H9 (cell line): ENCODE results near the gene RASA3. TPM values are rescaled to one million over a fixed set of nuclear protein-coding genes. Genes with fewer than 3 reads are reported as not detected.
A peak's percentile ranks its signal among the peaks of the same experiment; 100 is the strongest.
"Not testable (repeated sequence)": the region's sequence is repeated elsewhere in the genome, so short reads cannot be mapped to it uniquely, and the experiment has no call there.

Experiments
- DNase-seq: peaks from one replicate; pipeline ENCODE4 v3.0.0-alpha.2; 2017
- H2AFZ ChIP-seq: one replicate; pipeline ENCODE4 v1.6.1; 2013; ENCODE audit warnings: mild to moderate bottlenecking, low read length, control low read depth, moderate library complexity
- H2AK5ac ChIP-seq: 2 replicates; pipeline ENCODE4 v1.6.1; 2013; ENCODE audit warnings: low read length, control low read depth, mixed read lengths; ENCODE audit not compliant: insufficient read length
- H2BK120ac ChIP-seq: one replicate; pipeline ENCODE4 v1.6.1; 2013; ENCODE audit warnings: low read depth, mild to moderate bottlenecking, low read length, control low read depth, inconsistent platforms; ENCODE audit not compliant: poor library complexity, severe bottlenecking
- H2BK12ac ChIP-seq: 2 replicates; pipeline ENCODE4 v1.6.1; 2013; ENCODE audit warnings: low read length, control low read depth, mixed read lengths, low read depth; ENCODE audit not compliant: insufficient read length
- H2BK15ac ChIP-seq: 2 replicates; pipeline ENCODE4 v1.6.1; 2013; ENCODE audit warnings: low read depth, low read length, control low read depth
- H2BK20ac ChIP-seq: one replicate; pipeline ENCODE4 v1.6.1; 2013; ENCODE audit warnings: low read depth, mild to moderate bottlenecking, low read length, control low read depth, inconsistent platforms; ENCODE audit not compliant: poor library complexity, severe bottlenecking
- H2BK5ac ChIP-seq: 2 replicates; pipeline ENCODE4 v1.6.1; 2013; ENCODE audit warnings: low read length, control low read depth, mixed read lengths; ENCODE audit not compliant: insufficient read length
- H3K14ac ChIP-seq: 2 replicates; pipeline ENCODE4 v1.6.1; 2013; ENCODE audit warnings: low read length, control low read depth; ENCODE audit not compliant: insufficient read depth
- H3K18ac ChIP-seq: 2 replicates; pipeline ENCODE4 v1.6.1; 2013; ENCODE audit warnings: low read depth, mild to moderate bottlenecking, mixed read lengths, low read length, control low read depth; ENCODE audit not compliant: insufficient read length
- H3K23ac ChIP-seq: 2 replicates; pipeline ENCODE4 v1.6.1; 2013; ENCODE audit warnings: low read length, control low read depth, mixed read lengths, low read depth; ENCODE audit not compliant: insufficient read length
- H3K23me2 ChIP-seq: 2 replicates; pipeline ENCODE4 v1.6.1; 2013; ENCODE audit warnings: low read depth, mild to moderate bottlenecking, mixed read lengths, low read length, control low read depth; ENCODE audit not compliant: insufficient read length, poor library complexity, severe bottlenecking
- H3K27ac ChIP-seq: 2 replicates; pipeline ENCODE4 v1.5.1; 2013; ENCODE audit warnings: low read length, control low read depth, mixed read lengths, low read depth; ENCODE audit not compliant: insufficient read length
- H3K27me3 ChIP-seq: 2 replicates; pipeline ENCODE4 v1.6.1; 2013; ENCODE audit warnings: low read length, control low read depth, inconsistent platforms; ENCODE audit not compliant: insufficient read depth
- H3K4ac ChIP-seq: 2 replicates; pipeline ENCODE4 v1.6.1; 2013; ENCODE audit warnings: low read depth, mild to moderate bottlenecking, control low read depth, inconsistent platforms, low read length, moderate library complexity
- H3K4me1 ChIP-seq: 2 replicates; pipeline ENCODE4 v1.6.1; 2013; ENCODE audit warnings: low read length, control low read depth, inconsistent platforms; ENCODE audit not compliant: insufficient read depth
- H3K4me2 ChIP-seq: 2 replicates; pipeline ENCODE4 v1.6.1; 2013; ENCODE audit warnings: low read length, control low read depth, mixed read lengths; ENCODE audit not compliant: insufficient read length, insufficient read depth
- H3K56ac ChIP-seq: 2 replicates; pipeline ENCODE4 v1.6.1; 2013; ENCODE audit warnings: low read depth, mild to moderate bottlenecking, mixed read lengths, low read length, control low read depth; ENCODE audit not compliant: insufficient read length
- H3K79me1 ChIP-seq: 2 replicates; pipeline ENCODE4 v1.6.1; 2013; ENCODE audit warnings: low read depth, mild to moderate bottlenecking, moderate library complexity, low read length, control low read depth, inconsistent platforms; ENCODE audit not compliant: insufficient read depth, poor library complexity, severe bottlenecking
- H3K79me2 ChIP-seq: 2 replicates; pipeline ENCODE4 v1.6.1; 2013; ENCODE audit warnings: low read length, control low read depth, inconsistent platforms; ENCODE audit not compliant: insufficient read depth
- H3K9ac ChIP-seq: 2 replicates; pipeline ENCODE4 v1.6.1; 2013; ENCODE audit warnings: low read length, control low read depth, mixed read lengths; ENCODE audit not compliant: insufficient read length; ENCODE audit errors: extremely low read depth
- H3K9me3 ChIP-seq: one replicate; pipeline ENCODE4 v1.6.1; 2013; ENCODE audit warnings: low read depth, low read length, inconsistent platforms; ENCODE audit not compliant: control insufficient read depth
- H3T11ph ChIP-seq: one replicate; pipeline ENCODE4 v1.6.1; 2013; ENCODE audit warnings: mild to moderate bottlenecking, low read length, control low read depth, inconsistent platforms
- H4K20me1 ChIP-seq: one replicate; pipeline ENCODE4 v1.6.1; 2013; ENCODE audit not compliant: control insufficient read depth, insufficient read length, insufficient read depth
- H4K5ac ChIP-seq: 2 replicates; pipeline ENCODE4 v1.6.1; 2013; ENCODE audit warnings: low read depth, mild to moderate bottlenecking, mixed read lengths, low read length, control low read depth; ENCODE audit not compliant: insufficient read length
- H4K8ac ChIP-seq: replicated peaks from 2 replicates; pipeline ENCODE4 v1.6.1; 2013; ENCODE audit warnings: low read length, control low read depth, mixed read lengths, low read depth; ENCODE audit not compliant: insufficient read length
- H4K91ac ChIP-seq: 2 replicates; pipeline ENCODE4 v1.6.1; 2013; ENCODE audit warnings: low read depth, mild to moderate bottlenecking, moderate library complexity, mixed read lengths, low read length, control low read depth; ENCODE audit not compliant: insufficient read length
- H3K27ac Mint-ChIP-seq, 3 experiments: 2 replicates in 2 of 3; 3 replicates in 1 of 3; pipeline ENCODE4 v1.8.0; 2020 to 2021; ENCODE audit warnings: mixed read lengths in 3 of 3, mild to moderate bottlenecking in 1 of 3, moderate library complexity in 1 of 3
- H3K27me3 Mint-ChIP-seq: 2 replicates; pipeline ENCODE4 v1.8.0; 2021; ENCODE audit warnings: low read depth, mild to moderate bottlenecking, moderate library complexity, mixed read lengths
- H3K36me3 Mint-ChIP-seq, 3 experiments: 2 replicates in 2 of 3; 3 replicates in 1 of 3; pipeline ENCODE4 v1.8.0; 2020 to 2021; ENCODE audit warnings: low read depth in 3 of 3, mixed read lengths in 3 of 3; ENCODE audit not compliant: insufficient read depth in 1 of 3
- H3K4me1 Mint-ChIP-seq, 2 experiments: 2 replicates each; pipeline ENCODE4 v1.8.0; 2020; ENCODE audit warnings: mixed read lengths in 2 of 2
- H3K4me3 Mint-ChIP-seq, 2 experiments: 2 replicates in 1 of 2; 3 replicates in 1 of 2; pipeline ENCODE4 v1.8.0; 2020 to 2021; ENCODE audit warnings: mild to moderate bottlenecking in 2 of 2, mixed read lengths in 2 of 2, moderate library complexity in 1 of 2
- H3K9me3 Mint-ChIP-seq, 2 experiments: 2 replicates in 1 of 2; 3 replicates in 1 of 2; pipeline ENCODE4 v1.8.0; 2020; ENCODE audit warnings: mild to moderate bottlenecking in 2 of 2, mixed read lengths in 2 of 2, moderate library complexity in 1 of 2
- CTCF ChIP-seq: fragments of 200-600 bp; sonication (generic); conservative IDR thresholded peaks from 3 replicates; pipeline ENCODE4 v1.8.0; 2021; ENCODE audit warnings: antibody characterized with exemption, mild to moderate bottlenecking
- WGBS: extraction: QIAGEN DNeasy Blood & Tissue Kit; methylation state at CpG from one replicate; pipeline ENCODE4 v1.1.7; 2013; ENCODE audit warnings: missing lambda C conversion rate, low lambda C conversion rate, mixed read lengths; ENCODE audit not compliant: insufficient read length; ENCODE audit errors: extremely low coverage; 5-methylcytosine and 5-hydroxymethylcytosine counted together
- total RNA-seq: library from RNA; stranded (reverse); gene quantifications from 2 replicates; pipeline ENCODE4 v1.2.1, GENCODE V29; 2021

RASA3 gene
- total RNA-seq, 1 experiment from 2014 or later: 12.3 TPM

GRCh38 chr13:114126789-114127472 is 5.5 kb downstream of the RASA3 start:
- WGBS: no CpG with 5 or more reads among the region's 21 CpGs
- Histone ChIP-seq H3K23me2 (peaks cover 10% of the 10 kb centered on the region), H3K4me2 (no peak overlapping the region), H2BK120ac (no peak overlapping the region), H2AFZ (no peak overlapping the region), H3K79me2 (peaks cover 13% of the 10 kb centered on the region; the same call in 1 of the 2 replicates), H2BK20ac (no peak overlapping the region), H3K9me3 (no peaks in the 10 kb centered on the region), H3K18ac (no peak overlapping the region), H4K8ac (no peak overlapping the region), H3K14ac (no peak overlapping the region; the same call in 1 of the 2 replicates), H4K91ac (no peak overlapping the region), H2AK5ac (no peak overlapping the region), H3T11ph (no peak overlapping the region), H2BK5ac (no peak overlapping the region), H4K20me1 (no peaks in the 10 kb centered on the region), H3K27ac (no peak overlapping the region), H3K4ac (no peak overlapping the region), H2BK12ac (no peak overlapping the region), H3K27me3 (no peaks in the 10 kb centered on the region), H3K4me1 (peaks cover 5% of the 10 kb centered on the region; the same call in 1 of the 2 replicates), H3K56ac (no peak overlapping the region), H3K79me1 (peaks cover 3% of the 10 kb centered on the region), H4K5ac (no peak overlapping the region), H3K9ac (no peak overlapping the region), H2BK15ac (no peak overlapping the region), H3K23ac (no peak overlapping the region)
- H3K27ac Mint-ChIP-seq: peak overlapping the region in 2 of 3 experiments; percentile 6 to 39; a peak in 1 of 7 replicates
- DNase-seq: no peak
- H3K4me3 Mint-ChIP-seq: no peak overlapping the region
- H3K27me3 Mint-ChIP-seq: peaks cover 18% of the 10 kb centered on the region
- no peak for TF ChIP-seq CTCF
- peaks cover 0 to 3% of the 10 kb centered on the region in 2 experiments; a peak in 1 of 5 replicates for H3K9me3 Mint-ChIP-seq
- peaks cover 0 to 3% (median 0%) of the 10 kb centered on the region in 3 experiments; a peak in 2 of 7 replicates for H3K36me3 Mint-ChIP-seq
- H3K4me1 Mint-ChIP-seq: peaks cover 43% of the 10 kb centered on the region in 2 experiments

- not testable (repeated sequence) for H2AFZ ChIP-seq, H4K5ac ChIP-seq, H3K9me3 Mint-ChIP-seq, DNase-seq, H3K56ac ChIP-seq, H2BK120ac ChIP-seq, H3K4ac ChIP-seq, H4K8ac ChIP-seq, H2BK5ac ChIP-seq, H3K18ac ChIP-seq, H3K9ac ChIP-seq, H3K9me3 ChIP-seq, H3T11ph ChIP-seq, H3K27me3 ChIP-seq, H3K23ac ChIP-seq, H3K4me1 ChIP-seq, H3K14ac ChIP-seq, H4K91ac ChIP-seq, H3K23me2 ChIP-seq, H4K20me1 ChIP-seq, H2BK12ac ChIP-seq, H3K4me2 ChIP-seq, H3K27ac ChIP-seq, H2AK5ac ChIP-seq, H2BK15ac ChIP-seq, H3K79me1 ChIP-seq, H2BK20ac ChIP-seq, H3K36me3 Mint-ChIP-seq
- peaks cover 13% of the 10 kb centered on the region; the same call in 1 of the 2 replicates for H3K79me2 ChIP-seq
- peak overlapping the region in 1 of 2 experiments; percentile 1; a peak in 2 of 5 replicates for H3K4me3 Mint-ChIP-seq
- no CpG with 5 or more reads among the region's 14 CpGs for WGBS
- peaks cover 11% of the 10 kb centered on the region for H3K27me3 Mint-ChIP-seq
- H3K27ac Mint-ChIP-seq: peak overlapping the region in 2 of 3 experiments; percentile 50 to 91; a peak in 3 of 7 replicates
- H3K4me1 Mint-ChIP-seq: peaks cover 42 to 43% of the 10 kb centered on the region in 2 experiments
Observed at GRCh38 chr13:114126086-114126485, 6.3 kb downstream of the RASA3 start.
